Measurements from ENCODE around the gene SOAT1. TPM values are rescaled to one million over a fixed set of nuclear protein-coding genes. Genes with fewer than 3 reads are reported as not detected.
"Not testable (repeated sequence)": the region's sequence is repeated elsewhere in the genome, so short reads cannot be mapped to it uniquely, and the experiment has no call there.

Gene SOAT1
- total and polyA plus RNA-seq, 10 of the 15 experiments (the other 5 are each of a cell fraction or from before 2014, with no cell fraction given): 8.6 to 68.5 (median 22.3) TPM

DNA sequence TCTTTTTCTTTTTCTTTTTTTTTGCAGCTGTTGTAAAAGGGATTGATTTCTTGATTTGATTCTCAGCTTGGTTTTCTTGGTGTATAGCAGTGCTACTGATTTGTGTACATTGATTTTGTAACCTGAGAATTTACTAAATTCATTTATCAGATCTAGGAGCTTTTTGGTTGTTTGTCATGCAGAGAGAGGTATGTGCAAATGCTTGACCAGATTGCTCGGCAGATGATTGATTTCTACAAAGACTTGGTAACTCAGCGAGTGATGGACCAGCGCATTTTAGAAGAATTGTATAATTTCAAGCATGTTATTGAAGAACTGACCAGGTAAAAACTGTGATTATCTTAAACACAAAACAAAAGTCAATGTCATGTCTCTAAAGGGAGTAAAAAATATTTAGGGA, 100.1 kb downstream of the SOAT1 start (continued):
- TF ChIP-seq, protein P1, sequence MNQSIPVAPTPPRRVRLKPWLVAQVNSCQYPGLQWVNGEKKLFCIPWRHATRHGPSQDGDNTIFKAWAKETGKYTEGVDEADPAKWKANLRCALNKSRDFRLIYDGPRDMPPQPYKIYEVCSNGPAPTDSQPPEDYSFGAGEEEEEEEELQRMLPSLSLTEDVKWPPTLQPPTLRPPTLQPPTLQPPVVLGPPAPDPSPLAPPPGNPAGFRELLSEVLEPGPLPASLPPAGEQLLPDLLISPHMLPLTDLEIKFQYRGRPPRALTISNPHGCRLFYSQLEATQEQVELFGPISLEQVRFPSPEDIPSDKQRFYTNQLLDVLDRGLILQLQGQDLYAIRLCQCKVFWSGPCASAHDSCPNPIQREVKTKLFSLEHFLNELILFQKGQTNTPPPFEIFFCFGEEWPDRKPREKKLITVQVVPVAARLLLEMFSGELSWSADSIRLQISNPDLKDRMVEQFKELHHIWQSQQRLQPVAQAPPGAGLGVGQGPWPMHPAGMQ (IDR thresholded peaks at IDR 0.05; ENCODE audit: borderline replicate concordance): no peak
- TF ChIP-seq CBFB (IDR thresholded peaks at IDR 0.05; ENCODE audit: low read depth) (no peak), SMAD5 (IDR thresholded peaks at IDR 0.05; ENCODE audit: low read depth) (no peak)

DNA sequence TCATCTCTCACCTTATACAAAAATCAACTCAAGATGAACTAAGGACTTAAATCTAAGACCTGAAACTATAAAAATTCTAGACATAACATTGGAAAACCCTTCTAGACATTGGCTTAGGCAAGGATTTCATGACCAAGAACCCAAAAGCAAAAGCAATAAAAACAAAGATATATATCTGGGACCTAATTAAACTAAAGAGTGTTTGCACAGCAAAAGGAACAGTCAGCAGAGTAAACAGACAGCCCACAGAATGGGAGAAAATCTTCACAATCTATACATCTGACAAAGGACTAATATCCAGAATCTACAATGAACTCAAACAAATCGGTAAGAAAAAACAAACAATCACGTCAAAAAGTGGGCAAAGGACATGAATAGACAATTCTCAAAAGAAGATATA, 105.8 kb downstream of the SOAT1 start:
- ATAC-seq; in situ Hi-C loops (cut with MboI); H3K4me1 ChIP-seq (ENCODE audit: control insufficient read depth, insufficient read depth, low read length): not testable (repeated sequence)

More for the DNA sequence above, 105.8 kb downstream of the SOAT1 start:
- POLR2A ChIA-PET; RAD21 ChIA-PET (ENCODE audit: unreplicated experiment); intact Hi-C loops (cut with micrococcal nuclease; ENCODE audit: unreplicated experiment); H3K9me3 ChIP-seq (replicated peaks; ENCODE audit: control insufficient read depth, insufficient read depth, low read length); BruUV-seq (replicated peaks); H3K4me2 ChIP-seq (ENCODE audit: control insufficient read depth, insufficient read depth); H3K9ac ChIP-seq (ENCODE audit: control insufficient read depth, insufficient read depth, low read length); H3K36me3 ChIP-seq (ENCODE audit: control insufficient read depth in 2 of 2, insufficient read depth in 2 of 2, low read length in 1 of 2); DNase-seq (ENCODE audit: low read depth, low spot score); H3K27me3 ChIP-seq (replicated peaks in 1 of 2; ENCODE audit: control insufficient read depth in 2 of 2, insufficient read depth in 2 of 2, low read length in 1 of 2); H3K27ac ChIP-seq (ENCODE audit: control insufficient read depth, insufficient read depth); FAIRE-seq; H3K4me3 ChIP-seq; H2AFZ ChIP-seq (ENCODE audit: control insufficient read depth, low read depth, low read length); H3K79me2 ChIP-seq (ENCODE audit: control insufficient read depth, insufficient read depth, low read length); CTCF ChIA-PET; SMC1A ChIA-PET (ENCODE audit: uncharacterized antibody, unreplicated experiment); H4K20me1 ChIP-seq (ENCODE audit: control insufficient read depth, insufficient read depth): not testable (repeated sequence)
- 51% methylated on average over 2 of the region's 2 CpGs for WGBS (ENCODE audit: insufficient coverage, insufficient replicate concordance, low lambda C conversion rate, missing lambda C conversion rate)

Small RNAs within 50 kb of the gene (small RNA-seq; reads per million reads assigned to genes)
- gene AL512326.2: not detected

Other genes with a start within 250 kb of the SOAT1 start
- gene TOR3A, start 211.7 kb upstream of the SOAT1 start, total RNA-seq (2014; rRNA removed): 50.7 and 74.6 TPM in 2 replicates
- 28.7 and 29.8 TPM in 2 replicates for gene TOR3A, start 211.7 kb upstream of the SOAT1 start, total RNA-seq (2014; rRNA removed; fragmentation: Illumina TruSeq; extraction: Trizol)
- 48.3 and 48.9 TPM in 2 replicates for gene TOR3A, start 211.7 kb upstream of the SOAT1 start, total RNA-seq (2021)
- 31.1 and 43.7 TPM in 2 replicates for gene TOR3A, start 211.7 kb upstream of the SOAT1 start, polyA plus RNA-seq (2011; rRNA removed)
- gene TOR3A, start 211.7 kb upstream of the SOAT1 start, polyA plus RNA-seq (2014; fragmentation: Illumina TruSeq; extraction: Trizol): 40.9 and 42.5 TPM in 2 replicates
- 10 to 100 TPM in 1 of 2 experiments, 1 to 10 TPM in 1; 8.6 to 14.5 TPM for gene TOR3A, start 211.7 kb upstream of the SOAT1 start, polyA plus RNA-seq (2014; fragmentation: Nextera tagmentation; extraction: Ambion mirVana)
- gene TOR3A, start 211.7 kb upstream of the SOAT1 start, polyA plus RNA-seq (2014; rRNA removed): 85.5 and 87.9 TPM in 2 replicates
- 10 to 100 TPM; 62.5 to 64.1 TPM for gene TOR3A, start 211.7 kb upstream of the SOAT1 start, polyA plus RNA-seq (2016; fragmentation: Nextera tagmentation; extraction: Ambion mirVana)
- gene ABL2, start 64.1 kb upstream of the SOAT1 start, total RNA-seq (2014; rRNA removed): 2.7 and 3.9 TPM in 2 replicates
- 4.8 and 5.9 TPM in 2 replicates for gene ABL2, start 64.1 kb upstream of the SOAT1 start, total RNA-seq (2014; rRNA removed; fragmentation: Illumina TruSeq; extraction: Trizol)
- 8.3 and 9.4 TPM in 2 replicates for gene ABL2, start 64.1 kb upstream of the SOAT1 start, total RNA-seq (2021)
- 5.2 and 5.6 TPM in 2 replicates for gene ABL2, start 64.1 kb upstream of the SOAT1 start, polyA plus RNA-seq (2011; rRNA removed)
- 4.7 and 5.2 TPM in 2 replicates for gene ABL2, start 64.1 kb upstream of the SOAT1 start, polyA plus RNA-seq (2014; fragmentation: Illumina TruSeq; extraction: Trizol)
- gene ABL2, start 64.1 kb upstream of the SOAT1 start, polyA plus RNA-seq (2014; fragmentation: Nextera tagmentation; extraction: Ambion mirVana): 1 to 10 TPM in 1 of 2 experiments, under 1 TPM in 1; 0.57 to 1.2 TPM
- gene ABL2, start 64.1 kb upstream of the SOAT1 start, polyA plus RNA-seq (2014; rRNA removed): 3.3 and 3.9 TPM in 2 replicates
- gene ABL2, start 64.1 kb upstream of the SOAT1 start, polyA plus RNA-seq (2016; fragmentation: Nextera tagmentation; extraction: Ambion mirVana): 1 to 10 TPM; 1.1 to 1.6 TPM
- 0.34 and 0.54 TPM in 2 replicates for gene AXDND1, start 72.2 kb downstream of the SOAT1 start, total RNA-seq (2014; rRNA removed)
- gene AXDND1, start 72.2 kb downstream of the SOAT1 start, total RNA-seq (2014; rRNA removed; fragmentation: Illumina TruSeq; extraction: Trizol): 0.54 and 0.83 TPM in 2 replicates
- 0.40 and 0.49 TPM in 2 replicates for gene AXDND1, start 72.2 kb downstream of the SOAT1 start, total RNA-seq (2021)
- 0.35 and 0.76 TPM in 2 replicates for gene AXDND1, start 72.2 kb downstream of the SOAT1 start, polyA plus RNA-seq (2011; rRNA removed)
- gene AXDND1, start 72.2 kb downstream of the SOAT1 start, polyA plus RNA-seq (2014; fragmentation: Illumina TruSeq; extraction: Trizol): 0.12 TPM in 1 of 2 replicates, not detected in the other
- gene AXDND1, start 72.2 kb downstream of the SOAT1 start, polyA plus RNA-seq (2014; fragmentation: Nextera tagmentation; extraction: Ambion mirVana): under 1 TPM; 0.16 to 0.27 TPM
- 0.18 and 0.59 TPM in 2 replicates for gene AXDND1, start 72.2 kb downstream of the SOAT1 start, polyA plus RNA-seq (2014; rRNA removed)
- gene AXDND1, start 72.2 kb downstream of the SOAT1 start, polyA plus RNA-seq (2016; fragmentation: Nextera tagmentation; extraction: Ambion mirVana): under 1 TPM; 0.78 to 0.84 TPM